ENCODE results near the gene MSANTD3.
"Not testable (repeated sequence)": the region's sequence is repeated elsewhere in the genome, so short reads cannot be mapped to it uniquely, and the experiment has no call there.

The MSANTD3 gene

GRCh38 chr9:100426530-100427365 lies at the start of gene MSANTD3:
Gene MSANTD3, plus strand, starts transcription at chr9:100427143. Its CDS starts 14,796 bp downstream, at chr9:100441939.
- DNase-seq (ENCODE audit: low read depth in 2 of 2), result peak in 1 of 2 donors; percentile 37

- DNase-seq (ENCODE audit: low read depth in 2 of 2), result no peak
Observed at GRCh38 chr9:100379862-100380261, 47.1 kb upstream of the MSANTD3 start.

- not testable (repeated sequence) for DNase-seq (ENCODE audit: low read depth in 2 of 2)
Observed at GRCh38 chr9:100392989-100393388, 34.0 kb upstream of the MSANTD3 start.

- no peak for DNase-seq (ENCODE audit: low read depth in 2 of 2)
Observed at GRCh38 chr9:100394032-100394695, 32.8 kb upstream of the MSANTD3 start.

- DNase-seq (ENCODE audit: low read depth in 2 of 2), result no peak
Observed at GRCh38 chr9:100394816-100395215, 32.1 kb upstream of the MSANTD3 start.

GRCh38 chr9:100396769-100397168 lies 30.2 kb upstream of the MSANTD3 start:
- DNase-seq (ENCODE audit: low read depth in 2 of 2), result no peak

GRCh38 chr9:100397529-100398266 lies 29.2 kb upstream of the MSANTD3 start:
- no peak for DNase-seq (ENCODE audit: low read depth in 2 of 2)

- no peak for DNase-seq (ENCODE audit: low read depth in 2 of 2)
Observed at GRCh38 chr9:100401042-100401441, 25.9 kb upstream of the MSANTD3 start.

- DNase-seq (ENCODE audit: low read depth in 2 of 2), result no peak
Observed at GRCh38 chr9:100406962-100407361, 20.0 kb upstream of the MSANTD3 start.

GRCh38 chr9:100408546-100409175 lies 18.3 kb upstream of the MSANTD3 start:
- DNase-seq (ENCODE audit: low read depth in 2 of 2), result no peak

GRCh38 chr9:100409176-100409556 lies 17.8 kb upstream of the MSANTD3 start:
- no peak for DNase-seq (ENCODE audit: low read depth in 2 of 2)

GRCh38 chr9:100411472-100412283 lies 15.3 kb upstream of the MSANTD3 start:
- DNase-seq (ENCODE audit: low read depth in 2 of 2), result peak; percentile 73 to 83

- no peak for DNase-seq (ENCODE audit: low read depth in 2 of 2)
Observed at GRCh38 chr9:100413839-100414420, 13.0 kb upstream of the MSANTD3 start.

- no peak for DNase-seq (ENCODE audit: low read depth in 2 of 2)
Observed at GRCh38 chr9:100417815-100418214, 9.1 kb upstream of the MSANTD3 start.

GRCh38 chr9:100419166-100419565 lies 7.8 kb upstream of the MSANTD3 start:
- DNase-seq (ENCODE audit: low read depth in 2 of 2), result no peak

GRCh38 chr9:100421116-100421515 lies 5.8 kb upstream of the MSANTD3 start:
- DNase-seq (ENCODE audit: low read depth in 2 of 2), result not testable (repeated sequence)

- no peak for DNase-seq (ENCODE audit: low read depth in 2 of 2)
Observed at GRCh38 chr9:100425758-100426157, 1.2 kb upstream of the MSANTD3 start.

- DNase-seq (ENCODE audit: low read depth in 2 of 2), result no peak
Observed at GRCh38 chr9:100426189-100426529, 784 bp upstream of the MSANTD3 start.

GRCh38 chr9:100427366-100428263 lies 672 bp downstream of the MSANTD3 start:
- DNase-seq (ENCODE audit: low read depth in 2 of 2), result no peak

Measured in stimulated activated CD8-positive, alpha-beta memory T cell treated with anti-CD3 and anti-CD28 coated beads, Interleukin-15, amount 100 ng/mL, for 4 hours (primary cell).